Neural progenitor cell (in vitro differentiated cells): Measurements from ENCODE around the gene LINGO4.

Source experiments
- EZH2 ChIP-seq: fragments of 200-600 bp; sonication (generic); IDR thresholded peaks from 2 replicates; pipeline ENCODE4 v1.6.1; 2017; ENCODE audit warnings: antibody characterized with exemption, mild to moderate bottlenecking, moderate library complexity
- EZH2phosphoT487 ChIP-seq: fragments of 200-600 bp; sonication (generic); IDR thresholded peaks from 2 replicates; pipeline ENCODE4 v1.6.1; 2017; ENCODE audit warnings: antibody characterized with exemption
- TF ChIP-seq, protein P1 (sequence below): fragments of 200-600 bp; sonication (generic); IDR thresholded peaks from 2 replicates; pipeline ENCODE4 v1.5.1; 2017; ENCODE audit warnings: antibody characterized with exemption, mild to moderate bottlenecking

DNA sequence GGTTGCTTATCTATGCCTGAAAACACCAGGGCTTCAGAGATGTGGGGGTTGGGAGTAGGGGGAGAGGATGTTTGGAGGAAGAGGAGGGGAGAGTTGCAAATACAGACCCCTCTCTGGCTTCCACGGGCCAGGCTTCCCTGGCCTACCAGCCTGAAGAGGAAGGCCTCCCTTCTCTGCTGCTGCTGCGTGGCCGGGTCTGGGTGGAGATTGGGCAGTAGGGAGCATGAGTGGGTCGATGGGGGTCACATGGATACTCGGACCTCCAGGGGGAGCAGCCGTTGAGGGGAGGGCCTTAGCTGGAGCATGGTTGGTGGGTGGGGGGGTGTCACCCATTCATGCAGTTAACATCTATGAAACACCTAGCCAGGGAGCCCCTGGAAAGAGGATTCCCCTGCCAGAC lies 24.8 kb upstream of the LINGO4 start:
- TF ChIP-seq EZH2phosphoT487: no peak
- TF ChIP-seq, protein P1, sequence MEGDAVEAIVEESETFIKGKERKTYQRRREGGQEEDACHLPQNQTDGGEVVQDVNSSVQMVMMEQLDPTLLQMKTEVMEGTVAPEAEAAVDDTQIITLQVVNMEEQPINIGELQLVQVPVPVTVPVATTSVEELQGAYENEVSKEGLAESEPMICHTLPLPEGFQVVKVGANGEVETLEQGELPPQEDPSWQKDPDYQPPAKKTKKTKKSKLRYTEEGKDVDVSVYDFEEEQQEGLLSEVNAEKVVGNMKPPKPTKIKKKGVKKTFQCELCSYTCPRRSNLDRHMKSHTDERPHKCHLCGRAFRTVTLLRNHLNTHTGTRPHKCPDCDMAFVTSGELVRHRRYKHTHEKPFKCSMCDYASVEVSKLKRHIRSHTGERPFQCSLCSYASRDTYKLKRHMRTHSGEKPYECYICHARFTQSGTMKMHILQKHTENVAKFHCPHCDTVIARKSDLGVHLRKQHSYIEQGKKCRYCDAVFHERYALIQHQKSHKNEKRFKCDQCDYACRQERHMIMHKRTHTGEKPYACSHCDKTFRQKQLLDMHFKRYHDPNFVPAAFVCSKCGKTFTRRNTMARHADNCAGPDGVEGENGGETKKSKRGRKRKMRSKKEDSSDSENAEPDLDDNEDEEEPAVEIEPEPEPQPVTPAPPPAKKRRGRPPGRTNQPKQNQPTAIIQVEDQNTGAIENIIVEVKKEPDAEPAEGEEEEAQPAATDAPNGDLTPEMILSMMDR: no peak
- TF ChIP-seq EZH2: no peak
